KOPT-K1 (cell line): ENCODE measurements around the gene YBX1.

Experiments
- H3K27ac ChIP-seq: fragments of 200-600 bp; sonication (generic); 2 replicates; pipeline ENCODE4 v1.5.1; 2016; ENCODE audit warnings: antibody characterized with exemption, mild to moderate bottlenecking, low read depth, low read length; ENCODE audit not compliant: poor library complexity, severe bottlenecking
- H3K36me3 ChIP-seq: fragments of 200-600 bp; sonication (generic); 2 replicates; pipeline ENCODE4 v1.5.1; 2017; ENCODE audit warnings: antibody characterized with exemption, mild to moderate bottlenecking, low read length, moderate library complexity; ENCODE audit not compliant: insufficient read depth
- H3K9me3 ChIP-seq: fragments of 200-600 bp; sonication (generic); 2 replicates; pipeline ENCODE4 v1.5.1; 2017; ENCODE audit warnings: antibody characterized with exemption, low read length, mild to moderate bottlenecking; ENCODE audit not compliant: insufficient read depth, poor library complexity, severe bottlenecking

Gene YBX1

GRCh38 chr1:42681741-42682483 lies at the start of gene YBX1:
Gene YBX1 (plus strand): TSS chr1:42682418. CDS start chr1:42682566, 148 bp downstream.
- Histone ChIP-seq H3K36me3 (peaks cover 44% of the 10 kb centered on the region), H3K27ac (peak within 1 kb of the TSS; percentile 92), H3K9me3 (no peaks in the 10 kb centered on the region)

GRCh38 chr1:42639116-42639515 lies 43.1 kb upstream of the YBX1 start:
- Histone ChIP-seq H3K9me3 (no peaks in the 10 kb centered on the region), H3K36me3 (no peaks in the 10 kb centered on the region), H3K27ac (no peak overlapping the region)

- Histone ChIP-seq H3K27ac (no peak overlapping the region), H3K9me3 (peaks cover 6% of the 10 kb centered on the region), H3K36me3 (no peaks in the 10 kb centered on the region)
These were observed 36.2 kb upstream of the YBX1 start for GRCh38 chr1:42646056-42646455.

- Histone ChIP-seq H3K36me3 (peaks cover 27% of the 10 kb centered on the region), H3K27ac (peak overlapping the region; percentile 79), H3K9me3 (no peaks in the 10 kb centered on the region)
These were observed 25.0 kb upstream of the YBX1 start for GRCh38 chr1:42657201-42657600.

GRCh38 chr1:42657981-42658876 lies 24.0 kb upstream of the YBX1 start, which contains the start of gene PPIH:
Gene PPIH (plus strand): TSS chr1:42658423. CDS start chr1:42658447, 24 bp downstream.
- H3K36me3 ChIP-seq = peaks cover 37% of the 10 kb centered on the region
- H3K9me3 ChIP-seq = no peaks in the 10 kb centered on the region
- peak within 1 kb of the TSS; percentile 79 for H3K27ac ChIP-seq

GRCh38 chr1:42658877-42659337 lies 23.3 kb upstream of the YBX1 start:
- Histone ChIP-seq H3K27ac (peak overlapping the region; percentile 79), H3K36me3 (peaks cover 44% of the 10 kb centered on the region), H3K9me3 (no peaks in the 10 kb centered on the region)

- Histone ChIP-seq H3K27ac (no peak overlapping the region), H3K36me3 (peaks cover 65% of the 10 kb centered on the region), H3K9me3 (no peaks in the 10 kb centered on the region)
These were observed 21.2 kb upstream of the YBX1 start for GRCh38 chr1:42660907-42661500.

GRCh38 chr1:42669936-42670335 lies 12.3 kb upstream of the YBX1 start:
- Histone ChIP-seq H3K9me3 (no peaks in the 10 kb centered on the region), H3K36me3 (peaks cover 100% of the 10 kb centered on the region), H3K27ac (no peak overlapping the region)

GRCh38 chr1:42670425-42670824 lies 11.8 kb upstream of the YBX1 start:
- Histone ChIP-seq H3K36me3 (peaks cover 100% of the 10 kb centered on the region), H3K27ac (no peak overlapping the region), H3K9me3 (no peaks in the 10 kb centered on the region)

GRCh38 chr1:42674214-42674613 lies 8.0 kb upstream of the YBX1 start:
- Histone ChIP-seq H3K27ac (no peak overlapping the region), H3K36me3 (peaks cover 83% of the 10 kb centered on the region), H3K9me3 (no peaks in the 10 kb centered on the region)

GRCh38 chr1:42674682-42675081 lies 7.5 kb upstream of the YBX1 start:
- Histone ChIP-seq H3K36me3 (peaks cover 79% of the 10 kb centered on the region), H3K9me3 (no peaks in the 10 kb centered on the region), H3K27ac (no peak overlapping the region)

- no peak overlapping the region for H3K27ac ChIP-seq
- H3K36me3 ChIP-seq = peaks cover 71% of the 10 kb centered on the region
- no peaks in the 10 kb centered on the region for H3K9me3 ChIP-seq
These were observed 6.8 kb upstream of the YBX1 start for GRCh38 chr1:42675467-42675866.

- H3K9me3 ChIP-seq = no peaks in the 10 kb centered on the region
- peaks cover 59% of the 10 kb centered on the region for H3K36me3 ChIP-seq
- H3K27ac ChIP-seq = no peak overlapping the region
These were observed 5.6 kb upstream of the YBX1 start for GRCh38 chr1:42676534-42677087.

- no peaks in the 10 kb centered on the region for H3K9me3 ChIP-seq
- peaks cover 44% of the 10 kb centered on the region for H3K36me3 ChIP-seq
- no peak overlapping the region for H3K27ac ChIP-seq
These were observed 2.7 kb upstream of the YBX1 start for GRCh38 chr1:42679364-42679983.
